ENCODE measurements around the gene PRR29. TPM values are rescaled to one million over a fixed set of nuclear protein-coding genes. Genes with fewer than 3 reads are reported as not detected.

Gene PRR29
- total and polyA plus RNA-seq, 12 donors, result 0.05 to 1.8 (median 0.64) TPM; not detected in 2

- H3K4me3 ChIP-seq, result peak overlapping the region in 1 of 4 donors; percentile 35
- H3K36me3 ChIP-seq (replicated peaks in 1 of 2), result no peaks in the 10 kb centered on the region
- intact Hi-C loops (cut with DNase I), result loop anchor here (2.0 to 10.0 kb wide), 3 partner anchors 106 to 111 kb away; partner anchors contain the start of genes GH1 (in 2 of the 2), CSHL1 (in 1 of the 2) and ERN1 (in 1 of the 2)
- peaks cover 0 to 10% of the 10 kb centered on the region in 2 donors for H3K4me1 ChIP-seq (replicated peaks in 1 of 2)
- peak; percentile 76 to 88 (median 87) for DNase-seq
- 3 to 6% (median 4%) methylated on average over 10 to 21 of the region's 21 CpGs for WGBS, 4 donors
- no peaks in the 10 kb centered on the region for H3K9me3 ChIP-seq (replicated peaks in 1 of 3)
- peak overlapping the region in 3 of 5 donors; percentile 28 to 56 (median 39) for H3K27ac ChIP-seq
- no peaks in the 10 kb centered on the region for H3K27me3 ChIP-seq
- peak; percentile 88 to 97 (median 93) for TF ChIP-seq CTCF (IDR thresholded peaks at IDR 0.05)
- TF ChIP-seq POLR2A (IDR thresholded peaks at IDR 0.05), result no peak
Observed at GRCh38 chr17:64025732-64026294, 27.7 kb downstream of the PRR29 start.

- DNase-seq, result peak; percentile 61 to 83 (median 70)
- TF ChIP-seq CTCF (IDR thresholded peaks at IDR 0.05), result peak; percentile 58 to 86 (median 68)
- TF ChIP-seq POLR2A (IDR thresholded peaks at IDR 0.05), result no peak
- Histone ChIP-seq H3K27me3 (no peaks in the 10 kb centered on the region), H3K9me3 (replicated peaks in 1 of 3) (no peaks in the 10 kb centered on the region), H3K4me3 (no peak overlapping the region), H3K4me1 (replicated peaks in 1 of 2) (peaks cover 0 to 10% of the 10 kb centered on the region in 2 donors), H3K27ac (peak overlapping the region in 1 of 5 donors; percentile 33), H3K36me3 (replicated peaks in 1 of 2) (no peaks in the 10 kb centered on the region)
- WGBS, 4 donors, result 20 to 40% (median 22%) methylated on average over 3 of the region's 3 CpGs
- intact Hi-C loops (cut with DNase I), result loop anchor here (5.0 to 10.0 kb wide), 2 partner anchors 103 to 114 kb away; partner anchors contain the start of genes CSHL1 (in 1 of the 2), ERN1 (in 1 of the 2) and GH1 (in 1 of the 2)
Observed at GRCh38 chr17:64028874-64029464, 30.8 kb downstream of the PRR29 start.

GRCh38 chr17:64032081-64032480 lies 33.9 kb downstream of the PRR29 start:
- 87 to 90% (median 88%) methylated on average over 4 of the region's 4 CpGs for WGBS, 4 donors
- Histone ChIP-seq H3K4me3 (no peak overlapping the region), H3K36me3 (replicated peaks in 1 of 2) (no peaks in the 10 kb centered on the region), H3K27me3 (no peaks in the 10 kb centered on the region), H3K9me3 (replicated peaks in 1 of 3) (no peaks in the 10 kb centered on the region), H3K4me1 (replicated peaks in 1 of 2) (no peaks in the 10 kb centered on the region), H3K27ac (no peak overlapping the region)
- peak in 2 of 7 donors; percentile 22 to 27 for DNase-seq
- no peak for TF ChIP-seq CTCF (IDR thresholded peaks at IDR 0.05)
- TF ChIP-seq POLR2A (IDR thresholded peaks at IDR 0.05), result no peak
- intact Hi-C loops (cut with DNase I), result loop anchor here (10.0 kb wide), 2 partner anchors 103 to 253 kb away; partner anchors contain the start of gene ERN1 (in 1 of the 2)

- no peaks in the 10 kb centered on the region for H3K4me1 ChIP-seq (replicated peaks in 1 of 2)
- peaks cover 0 to 16% of the 10 kb centered on the region in 2 donors for H3K36me3 ChIP-seq (replicated peaks in 1 of 2)
- no peaks in the 10 kb centered on the region for H3K9me3 ChIP-seq (replicated peaks in 1 of 3)
- peak in 1 of 7 donors; percentile 46 for DNase-seq
- WGBS, 4 donors, result 88 to 90% (median 89%) methylated on average over 14 of the region's 14 CpGs
- no peak overlapping the region for H3K27ac ChIP-seq
- H3K4me3 ChIP-seq, result no peak overlapping the region
- intact Hi-C loops (cut with DNase I), result loop anchor here (10.0 kb wide), 2 partner anchors 98 to 248 kb away; partner anchors contain the start of gene ERN1 (in 1 of the 2)
- TF ChIP-seq POLR2A (IDR thresholded peaks at IDR 0.05) (no peak), CTCF (IDR thresholded peaks at IDR 0.05) (no peak)
- H3K27me3 ChIP-seq, result no peaks in the 10 kb centered on the region
Observed at GRCh38 chr17:64036198-64036922, 38.2 kb downstream of the PRR29 start.

Measured in adrenal gland (tissue), 12 donors.